Heart left ventricle (tissue), 16 donors: ENCODE measurements around the gene ULK1. TPM values are rescaled to one million over a fixed set of nuclear protein-coding genes. Genes with fewer than 3 reads are reported as not detected.
"Not testable (repeated sequence)": the region's sequence is repeated elsewhere in the genome, so short reads cannot be mapped to it uniquely, and the experiment has no call there.

Experiments used
- ATAC-seq, 4 donors: fragments of 200-7000 bp; cut with Tn5 transposase; one replicate each; pipeline ENCODE4 v1.9.1; 2020 to 2022; ENCODE audit warnings: moderate library complexity in 4 of 4, mild to moderate bottlenecking in 3 of 4, moderate number of reproducible peaks in 1 of 4
- DNase-seq, 5 donors: peaks; one replicate each; pipeline ENCODE4 v3.0.0-alpha.2; 2020
- H3K27ac ChIP-seq, 12 donors: fragments of 200-600 bp; sonication (generic) in 4 of 12; one replicate each; pipeline versions ENCODE4 v1.5.0 to v1.8.0; 2016 to 2022; ENCODE audit warnings: mild to moderate bottlenecking in 2 of 12
- H3K27me3 ChIP-seq, 9 donors: fragments of 200-600 bp; sonication (generic) in 2 of 9; one replicate each; pipeline versions ENCODE4 v1.5.1 to v1.8.0; 2016 to 2022; ENCODE audit warnings: mild to moderate bottlenecking in 3 of 9
- H3K36me3 ChIP-seq, 9 donors: fragments of 200-600 bp; sonication (generic) in 2 of 9; one replicate each; pipeline versions ENCODE4 v1.5.0 to v1.8.0; 2018 to 2022; ENCODE audit warnings: mild to moderate bottlenecking in 2 of 9
- H3K4me1 ChIP-seq, 12 donors: fragments of 200-600 bp; sonication (generic) in 4 of 12; one replicate each; pipeline versions ENCODE4 v1.5.0 to v1.8.0; 2016 to 2022; ENCODE audit warnings: mild to moderate bottlenecking in 3 of 12
- H3K4me3 ChIP-seq, 12 donors: fragments of 200-600 bp; sonication (generic) in 4 of 12; one replicate each; pipeline versions ENCODE4 v1.5.0 to v1.8.0; 2017 to 2022; ENCODE audit warnings: mild to moderate bottlenecking in 9 of 12, moderate library complexity in 4 of 12
- H3K9me3 ChIP-seq, 12 donors: fragments of 200-600 bp; sonication (generic) in 4 of 12; one replicate each; pipeline versions ENCODE4 v1.5.0 to v1.8.0; 2016 to 2022; ENCODE audit warnings: mild to moderate bottlenecking in 1 of 12
- POLR2A ChIP-seq, 2 donors: fragments of 450-650 bp; IDR thresholded peaks; one replicate each; pipeline ENCODE4 v1.6.1; 2017; ENCODE audit warnings: antibody characterized with exemption in 2 of 2, mild to moderate bottlenecking in 2 of 2, moderate library complexity in 2 of 2
- WGBS, 4 donors: extraction: QIAGEN DNeasy Blood & Tissue Kit in 2 of 4; methylation state at CpG; one replicate each; pipeline versions ENCODE4 v1.1.5 to v1.1.7; 2013 to 2018; 5-methylcytosine and 5-hydroxymethylcytosine counted together
- intact Hi-C, 10 donors: fragments of 100-400 bp; cut with DNase I; formaldehyde crosslinking; loops; one replicate each; pipeline versions ENCODE4 v1.11.1 to v1.14.2; 2022
- polyA plus RNA-seq, 2 donors: library from polyadenylated mRNA; stranded (reverse); fragments of 200-250 nt; gene quantifications; one replicate each; pipeline ENCODE4 v1.2.3, GENCODE V29; 2013
- total RNA-seq, 9 donors: library from RNA; depleted of rRNA in 2 of 9; stranded (reverse); fragments of >200 nt in 2 of 9; fragmentation: NEBNext Ultra II Directional in 3 of 9; extraction: Animal tissue kit (Norgen Biotek cat#: 25700) in 3 of 9; gene quantifications; one replicate each; pipeline versions ENCODE4 v1.1.0 to v1.2.4, GENCODE V29; 2016 to 2023
- TF ChIP-seq, protein P1 (sequence below), 12 donors: fragments of 200-600 bp; sonication (generic) in 4 of 12; IDR thresholded peaks; one replicate each; pipeline versions ENCODE4 v1.5.0 to v1.8.0; 2018 to 2022; ENCODE audit warnings: antibody characterized with exemption in 12 of 12, mild to moderate bottlenecking in 5 of 12
- donor health status: ischemic (EF 13 %, LVEDD 7.1; RV severe dilation, severe dysfunction).
- donor health status: healthy with polysubstance abuse.
- donor health status: DM: no; HTN: yes; CAD: no.
- donor health status: DM: no; HTN: no; CAD: no.
- donor health status: ischemic (EF 25% LVEDD 6.9; RV normal size, moderate dysfunction).
- donor health status: ischemic (EF 25% LVEDD 5.7; RV mildly dilated, moderate dysfunction).
- donor health status: healthy.
- donor health status: DM: yes; HTN: yes; CAD: no.
- donor health status: ischemic (EF 35%, LVEDD 5.7; RV mildly dilated, moderate dysfunction).
- donor health status: nonischemic (EF 11% LVEDD 7.7; RV severe dilation, severe dysfunction).
- donor health status: DM: yes; HTN: yes; CAD: no.
- donor health status: PGD.
- donor health status: ischemic (EF 29% LVEDD 5.4; RV normal size, mild dysfunction).
- donor health status: nonischemic (EF 23%, LVEDD 6.1; RV moderate dilation, normal function).

The ULK1 gene
- total and polyA plus RNA-seq, 11 donors, result 21.9 to 56.0 (median 41.8) TPM

GRCh38 chr12:131869871-131870418 lies 24.5 kb upstream of the ULK1 start:
- DNase-seq, result no peak
- no peaks in the 10 kb centered on the region for H3K36me3 ChIP-seq
- intact Hi-C loops, result no loop called here
- H3K9me3 ChIP-seq, result no peaks in the 10 kb centered on the region
- peaks cover 0 to 9% (median 0%) of the 10 kb centered on the region in 12 donors for H3K4me1 ChIP-seq
- H3K27ac ChIP-seq, result no peak overlapping the region
- H3K27me3 ChIP-seq, result no peaks in the 10 kb centered on the region
- TF ChIP-seq, protein P1, sequence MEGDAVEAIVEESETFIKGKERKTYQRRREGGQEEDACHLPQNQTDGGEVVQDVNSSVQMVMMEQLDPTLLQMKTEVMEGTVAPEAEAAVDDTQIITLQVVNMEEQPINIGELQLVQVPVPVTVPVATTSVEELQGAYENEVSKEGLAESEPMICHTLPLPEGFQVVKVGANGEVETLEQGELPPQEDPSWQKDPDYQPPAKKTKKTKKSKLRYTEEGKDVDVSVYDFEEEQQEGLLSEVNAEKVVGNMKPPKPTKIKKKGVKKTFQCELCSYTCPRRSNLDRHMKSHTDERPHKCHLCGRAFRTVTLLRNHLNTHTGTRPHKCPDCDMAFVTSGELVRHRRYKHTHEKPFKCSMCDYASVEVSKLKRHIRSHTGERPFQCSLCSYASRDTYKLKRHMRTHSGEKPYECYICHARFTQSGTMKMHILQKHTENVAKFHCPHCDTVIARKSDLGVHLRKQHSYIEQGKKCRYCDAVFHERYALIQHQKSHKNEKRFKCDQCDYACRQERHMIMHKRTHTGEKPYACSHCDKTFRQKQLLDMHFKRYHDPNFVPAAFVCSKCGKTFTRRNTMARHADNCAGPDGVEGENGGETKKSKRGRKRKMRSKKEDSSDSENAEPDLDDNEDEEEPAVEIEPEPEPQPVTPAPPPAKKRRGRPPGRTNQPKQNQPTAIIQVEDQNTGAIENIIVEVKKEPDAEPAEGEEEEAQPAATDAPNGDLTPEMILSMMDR (IDR thresholded peaks at IDR 0.05), result no peak
- TF ChIP-seq POLR2A (IDR thresholded peaks at IDR 0.05), result no peak
- ATAC-seq, result peak in 2 of 4 donors; percentile 36 to 53
- 57 to 64% (median 63%) methylated on average over 16 of the region's 16 CpGs for WGBS, 4 donors
- no peak overlapping the region for H3K4me3 ChIP-seq

- no peak for TF ChIP-seq POLR2A (IDR thresholded peaks at IDR 0.05)
- TF ChIP-seq, protein P1 (IDR thresholded peaks at IDR 0.05), result no peak
- Histone ChIP-seq H3K27ac (no peak overlapping the region), H3K9me3 (no peaks in the 10 kb centered on the region), H3K4me3 (no peak overlapping the region), H3K36me3 (no peaks in the 10 kb centered on the region), H3K4me1 (peaks cover 0 to 9% (median 0%) of the 10 kb centered on the region in 12 donors), H3K27me3 (no peaks in the 10 kb centered on the region)
- 90 to 96% (median 96%) methylated on average over 6 of the region's 6 CpGs for WGBS, 4 donors
- DNase-seq (no peak), ATAC-seq (no peak)
- intact Hi-C loops, result no loop called here
Measured at GRCh38 chr12:131871677-131872076, 22.7 kb upstream of the ULK1 start.

GRCh38 chr12:131872154-131873051 lies 22.0 kb upstream of the ULK1 start:
- intact Hi-C loops, result no loop called here
- H3K27ac ChIP-seq, result no peak overlapping the region
- TF ChIP-seq, protein P1 (IDR thresholded peaks at IDR 0.05), result no peak
- TF ChIP-seq POLR2A (IDR thresholded peaks at IDR 0.05), result no peak
- ATAC-seq (peak in 1 of 4 donors; percentile 29), DNase-seq (no peak)
- no peaks in the 10 kb centered on the region for H3K27me3 ChIP-seq
- peaks cover 0 to 9% (median 0%) of the 10 kb centered on the region in 12 donors for H3K4me1 ChIP-seq
- no peaks in the 10 kb centered on the region for H3K36me3 ChIP-seq
- no peak overlapping the region for H3K4me3 ChIP-seq
- no peaks in the 10 kb centered on the region for H3K9me3 ChIP-seq
- 70 to 73% (median 72%) methylated on average over 17 to 21 of the region's 21 CpGs for WGBS, 4 donors

DNA sequence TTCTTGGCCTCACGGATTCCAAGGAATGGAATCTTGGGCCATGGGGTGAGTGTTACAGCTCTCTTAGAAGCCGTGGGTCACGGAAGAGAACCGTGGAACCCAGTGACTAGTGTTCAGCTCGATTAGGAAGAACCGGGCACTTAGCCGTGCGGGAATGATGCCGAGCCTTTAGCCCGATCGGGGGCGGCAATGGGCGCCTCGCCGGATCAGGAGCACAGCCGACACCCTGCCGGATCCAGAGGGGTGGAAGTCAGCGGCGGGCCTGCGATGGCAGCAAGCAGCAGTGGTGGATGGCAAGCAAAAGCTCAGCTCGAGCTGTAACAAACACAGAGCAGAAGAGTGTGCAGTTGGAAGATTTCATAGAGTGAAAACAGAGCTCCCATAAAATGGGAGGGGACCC lies 21.1 kb upstream of the ULK1 start:
- Histone ChIP-seq H3K36me3 (no peaks in the 10 kb centered on the region), H3K27me3 (no peaks in the 10 kb centered on the region), H3K4me1 (peaks cover 0 to 13% (median 0%) of the 10 kb centered on the region in 12 donors), H3K4me3 (no peak overlapping the region), H3K9me3 (no peaks in the 10 kb centered on the region), H3K27ac (no peak overlapping the region)
- WGBS, 4 donors, result 94 to 96% (median 96%) methylated on average over 15 to 21 of the region's 21 CpGs
- ATAC-seq (no peak), DNase-seq (no peak)
- intact Hi-C loops, result no loop called here
- TF ChIP-seq, protein P1 (IDR thresholded peaks at IDR 0.05), result no peak

- H3K4me3 ChIP-seq, result not testable (repeated sequence)
Measured at GRCh38 chr12:131874972-131875371, 19.4 kb upstream of the ULK1 start.

DNA sequence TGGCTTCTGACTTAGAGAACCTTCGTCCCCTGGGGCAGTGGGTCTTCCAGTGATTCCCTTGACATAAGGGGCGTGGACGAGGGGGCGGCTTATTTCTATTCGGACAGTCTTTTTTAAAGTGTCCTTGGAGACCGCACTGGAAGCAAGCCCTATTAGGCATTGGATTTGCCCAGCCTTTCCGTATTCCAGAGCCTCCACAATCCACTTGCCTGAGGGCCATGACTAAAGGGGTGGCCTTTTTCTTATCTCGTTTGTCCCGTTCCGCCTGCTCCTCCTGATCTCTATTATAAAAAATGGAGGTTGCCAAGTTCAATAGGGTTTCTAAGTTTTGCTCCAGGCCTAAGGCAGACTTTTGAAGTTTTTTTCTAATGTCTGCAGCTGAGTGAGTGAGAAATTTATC lies 17.2 kb upstream of the ULK1 start:
- peaks cover 0 to 22% (median 0%) of the 10 kb centered on the region in 12 donors for H3K4me1 ChIP-seq
- WGBS, 4 donors, result 77 to 87% (median 82%) methylated on average over 10 of the region's 10 CpGs
- H3K27me3 ChIP-seq, H3K4me3 ChIP-seq, H3K9me3 ChIP-seq, intact Hi-C loops, DNase-seq, H3K36me3 ChIP-seq, ATAC-seq, H3K27ac ChIP-seq: not testable (repeated sequence)

More at GRCh38 chr12:131874972-131875371, 19.4 kb upstream of the ULK1 start:
- H3K27ac ChIP-seq, ATAC-seq, H3K36me3 ChIP-seq, DNase-seq, H3K9me3 ChIP-seq, H3K27me3 ChIP-seq, intact Hi-C loops: not testable (repeated sequence)
- 83 to 88% (median 86%) methylated on average over 6 of the region's 6 CpGs for WGBS, 4 donors
- peaks cover 0 to 26% (median 0%) of the 10 kb centered on the region in 12 donors for H3K4me1 ChIP-seq

GRCh38 chr12:131878436-131878835 lies 16.0 kb upstream of the ULK1 start:
- H3K4me1 ChIP-seq, result peaks cover 0 to 23% (median 0%) of the 10 kb centered on the region in 12 donors
- H3K27me3 ChIP-seq, DNase-seq, H3K9me3 ChIP-seq, H3K27ac ChIP-seq, H3K36me3 ChIP-seq, H3K4me3 ChIP-seq, ATAC-seq, intact Hi-C loops: not testable (repeated sequence)
- WGBS, 4 donors, result 52 to 65% (median 59%) methylated on average over 3 of the region's 3 CpGs
